SK-N-SH treated with all-trans-retinoic acid at 6 μM for 48 hours (cell line): ENCODE data around the gene EHMT2.
"Not testable (repeated sequence)": the region's sequence is repeated elsewhere in the genome, so short reads cannot be mapped to it uniquely, and the experiment has no call there.

Experiments used
- ATAC-seq: fragments of 200-7000 bp; cut with Tn5 transposase; 3 replicates; pipeline ENCODE4 v1.9.1; 2020; ENCODE audit warnings: mild to moderate bottlenecking, moderate library complexity
- ARNTL ChIP-seq: fragments of 450-650 bp; formaldehyde crosslinking; IDR thresholded peaks from 2 replicates; pipeline ENCODE4 v1.5.0; 2020; ENCODE audit warnings: low read depth, mild to moderate bottlenecking, moderate library complexity, borderline replicate concordance
- BACH2 ChIP-seq: fragments of 250-450 bp; sonication (Bioruptor Pico); IDR thresholded peaks from 2 replicates; pipeline ENCODE4 v1.9.0; 2021; ENCODE audit warnings: mild to moderate bottlenecking, borderline replicate concordance
- CREB5 ChIP-seq: fragments of 250-450 bp; sonication (Bioruptor Pico); IDR thresholded peaks from 2 replicates; pipeline ENCODE4 v1.5.1; 2020; ENCODE audit warnings: low read depth, mild to moderate bottlenecking, moderate library complexity
- CSDC2 ChIP-seq: fragments of 250-450 bp; sonication (Bioruptor Pico); IDR thresholded peaks from 2 replicates; pipeline ENCODE4 v1.5.0; 2020; ENCODE audit warnings: mild to moderate bottlenecking, moderate library complexity
- CSRNP3 ChIP-seq: fragments of 250-450 bp; sonication (Bioruptor Pico); IDR thresholded peaks from 2 replicates; pipeline ENCODE4 v1.5.1; 2021; ENCODE audit warnings: mild to moderate bottlenecking, moderate library complexity
- ESRRG ChIP-seq: fragments of 250-450 bp; sonication (Bioruptor Pico); IDR thresholded peaks from 2 replicates; pipeline ENCODE4 v1.6.1; 2021; ENCODE audit warnings: mild to moderate bottlenecking
- GLIS3 ChIP-seq: fragments of 250-450 bp; sonication (Bioruptor Pico); IDR thresholded peaks from 2 replicates; pipeline ENCODE4 v1.5.0; 2020; ENCODE audit warnings: mild to moderate bottlenecking, moderate library complexity
- ISL1 ChIP-seq: fragments of 250-450 bp; sonication (Bioruptor Pico); IDR thresholded peaks from 2 replicates; pipeline ENCODE4 v2.1.2; 2022; ENCODE audit warnings: mild to moderate bottlenecking, moderate library complexity
- OSR1 ChIP-seq: fragments of 250-450 bp; sonication (Bioruptor Pico); IDR thresholded peaks from 2 replicates; pipeline ENCODE4 v1.8.0; 2022; ENCODE audit warnings: moderate library complexity, mild to moderate bottlenecking, inconsistent platforms
- PPARA ChIP-seq: fragments of 250-450 bp; sonication (Bioruptor Pico); IDR thresholded peaks from 2 replicates; pipeline ENCODE4 v1.5.0; 2020; ENCODE audit warnings: mild to moderate bottlenecking, borderline replicate concordance
- RARB ChIP-seq: fragments of 250-450 bp; sonication (Bioruptor Pico); IDR thresholded peaks from 2 replicates; pipeline ENCODE4 v1.8.0; 2021; ENCODE audit warnings: mild to moderate bottlenecking, moderate library complexity
- TCF4 ChIP-seq: fragments of 250-450 bp; sonication (Bioruptor Pico); IDR thresholded peaks from 2 replicates; pipeline ENCODE4 v1.8.0; 2021; ENCODE audit warnings: mild to moderate bottlenecking, moderate library complexity, borderline replicate concordance
- TOX ChIP-seq: fragments of 250-450 bp; sonication (Bioruptor Pico); IDR thresholded peaks from 2 replicates; pipeline ENCODE4 v1.8.0; 2021; ENCODE audit warnings: mild to moderate bottlenecking, moderate library complexity, borderline replicate concordance
- TSHZ2 ChIP-seq: fragments of 250-450 bp; sonication (Bioruptor Pico); IDR thresholded peaks from 2 replicates; pipeline ENCODE4 v1.5.0; 2020; ENCODE audit warnings: mild to moderate bottlenecking, moderate library complexity
- ZC3H10 ChIP-seq: fragments of 250-450 bp; sonication (Bioruptor Pico); IDR thresholded peaks from 2 replicates; pipeline ENCODE4 v1.5.1; 2021; ENCODE audit warnings: mild to moderate bottlenecking, moderate library complexity
- ZFP3 ChIP-seq: fragments of 250-450 bp; sonication (Bioruptor Pico); IDR thresholded peaks from 2 replicates; pipeline ENCODE4 v1.5.0; 2020; ENCODE audit warnings: mild to moderate bottlenecking, moderate library complexity
- ZNF565 ChIP-seq: fragments of 450-650 bp; formaldehyde crosslinking; conservative IDR thresholded peaks from 2 replicates; pipeline ENCODE4 v1.5.0; 2020; ENCODE audit warnings: low read depth, mild to moderate bottlenecking, moderate library complexity
- ZNF8 ChIP-seq: fragments of 450-650 bp; formaldehyde crosslinking; IDR thresholded peaks from 2 replicates; pipeline ENCODE4 v1.5.0; 2020; ENCODE audit warnings: mild to moderate bottlenecking, moderate library complexity

Gene EHMT2

GRCh38 chr6:31860349-31860748 lies 37.1 kb downstream of the EHMT2 start:
- no peak for ATAC-seq

DNA sequence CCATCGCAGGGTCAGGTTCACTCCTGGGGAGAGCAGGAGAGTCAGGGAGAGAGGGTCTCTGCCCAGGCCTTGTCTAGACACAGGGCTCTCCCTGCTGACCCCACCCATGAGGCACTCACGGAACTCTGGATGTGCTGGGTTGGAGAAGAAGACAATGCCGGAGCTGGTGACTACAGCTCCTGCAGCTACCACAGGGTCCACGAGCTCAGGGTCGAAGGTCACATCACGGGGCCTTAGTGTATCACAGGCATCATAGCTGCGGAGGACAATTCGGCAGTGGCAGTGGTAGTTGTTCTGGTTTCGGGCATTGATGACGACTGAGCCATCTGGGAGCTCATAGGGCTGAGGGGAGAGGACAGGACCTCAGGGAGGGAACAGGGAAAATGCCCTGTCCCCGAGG lies 37.6 kb downstream of the EHMT2 start:
- ATAC-seq = no peak
- TF ChIP-seq TCF4 (CRISPR knock-in tag) = no peak
- TF ChIP-seq GLIS3 (CRISPR knock-in tag) = no peak
- TF ChIP-seq, all 23 proteins: peak for 0

More at GRCh38 chr6:31860349-31860748, 37.1 kb downstream of the EHMT2 start:
- TF ChIP-seq ZFP3 (CRISPR knock-in tag) (no peak), PPARA (CRISPR knock-in tag) (no peak), CSRNP3 (CRISPR knock-in tag) (no peak), BACH2 (CRISPR knock-in tag) (no peak), ARNTL (no peak), OSR1 (no peak), TOX (CRISPR knock-in tag) (no peak), TSHZ2 (CRISPR knock-in tag) (no peak), RARB (no peak), CREB5 (CRISPR knock-in tag) (no peak), ZNF8 (CRISPR knock-in tag) (no peak), TCF4 (CRISPR knock-in tag) (no peak), CSDC2 (no peak)

DNA sequence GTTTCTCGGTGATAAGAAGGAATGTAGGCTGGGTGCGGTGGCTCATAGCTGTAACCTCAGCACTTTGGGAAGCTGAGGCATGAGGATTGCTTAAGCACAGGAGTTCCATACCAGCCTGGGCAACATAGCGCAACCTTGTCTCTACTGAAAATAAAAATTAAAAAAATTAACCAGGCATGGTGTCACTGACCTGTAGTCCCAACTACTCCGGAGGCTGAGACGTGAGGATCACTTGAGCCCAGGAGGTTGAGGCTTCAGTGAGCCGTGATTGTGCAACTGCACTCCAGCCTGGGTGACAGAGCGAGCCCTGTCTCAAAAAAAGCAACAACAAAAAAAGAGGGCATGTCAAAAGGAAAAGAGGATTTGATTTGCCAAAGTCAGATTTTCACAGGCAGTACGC lies 38.8 kb downstream of the EHMT2 start:
- no peak for ATAC-seq
- no peak for TF ChIP-seq ZNF565 (CRISPR knock-in tag)
- TF ChIP-seq TOX (CRISPR knock-in tag) = no peak
- TF ChIP-seq ESRRG (CRISPR knock-in tag) = no peak
- TF ChIP-seq RARB = no peak
- TF ChIP-seq ZC3H10 (CRISPR knock-in tag) = no peak
- TF ChIP-seq ZNF8 (CRISPR knock-in tag) = no peak
- no peak for TF ChIP-seq PPARA (CRISPR knock-in tag)
- TF ChIP-seq OSR1 = no peak
- TF ChIP-seq BACH2 (CRISPR knock-in tag) = no peak
- TF ChIP-seq TCF4 (CRISPR knock-in tag) = no peak
- TF ChIP-seq ARNTL = no peak
- no peak for TF ChIP-seq ISL1 (CRISPR knock-in tag)
- no peak for TF ChIP-seq CSRNP3 (CRISPR knock-in tag)
- no peak for TF ChIP-seq CREB5 (CRISPR knock-in tag)

DNA sequence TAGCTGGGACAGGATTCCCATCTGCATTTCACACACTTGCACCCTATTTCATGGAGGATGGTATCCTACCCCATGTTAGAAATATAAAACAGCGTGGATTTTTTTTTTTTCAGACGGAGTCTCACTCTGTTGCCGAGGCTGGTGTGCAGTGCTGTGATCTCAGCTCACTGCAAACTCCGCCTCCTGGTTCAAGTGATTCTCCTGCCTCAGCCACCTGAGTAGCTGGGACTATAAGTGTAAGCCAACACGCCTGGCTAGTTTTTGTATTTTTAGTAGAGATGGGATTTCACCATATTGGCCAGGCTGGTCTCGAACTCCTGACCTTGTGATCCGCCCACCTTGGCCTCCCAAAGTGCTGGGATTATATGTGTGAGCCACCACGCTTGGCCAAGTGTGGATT lies 39.7 kb downstream of the EHMT2 start:
- ATAC-seq = not testable (repeated sequence)

- ATAC-seq = not testable (repeated sequence)
These were observed 45.3 kb downstream of the EHMT2 start for GRCh38 chr6:31851980-31852718.
